ENCODE data around the gene MTMR2.
"Not testable (repeated sequence)": the region's sequence is repeated elsewhere in the genome, so short reads cannot be mapped to it uniquely, and the experiment has no call there.

MTMR2 gene

DNA sequence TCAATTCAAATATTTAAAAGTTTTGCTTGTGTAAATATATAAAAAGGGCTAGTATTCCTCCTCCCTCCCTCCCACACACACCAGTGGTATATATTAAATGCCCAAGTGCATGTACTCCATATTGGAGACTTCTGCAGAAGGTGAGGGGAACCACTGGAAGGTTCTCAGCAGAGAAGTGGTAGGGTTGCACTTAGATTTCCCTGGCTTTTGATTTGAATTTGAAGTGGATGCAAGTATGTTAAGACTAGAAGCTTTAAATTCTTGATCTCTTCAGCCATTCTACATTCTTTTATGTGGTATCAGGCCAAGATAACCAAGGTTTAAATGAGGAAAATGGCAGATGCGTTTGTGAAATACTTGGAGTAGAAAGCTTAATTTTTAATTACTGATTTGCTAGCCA lies 90.5 kb downstream of the MTMR2 start:
- no peak for TF ChIP-seq ZNF274 (IDR thresholded peaks at IDR 0.05; ENCODE audit: low read depth, low read length)

DNA sequence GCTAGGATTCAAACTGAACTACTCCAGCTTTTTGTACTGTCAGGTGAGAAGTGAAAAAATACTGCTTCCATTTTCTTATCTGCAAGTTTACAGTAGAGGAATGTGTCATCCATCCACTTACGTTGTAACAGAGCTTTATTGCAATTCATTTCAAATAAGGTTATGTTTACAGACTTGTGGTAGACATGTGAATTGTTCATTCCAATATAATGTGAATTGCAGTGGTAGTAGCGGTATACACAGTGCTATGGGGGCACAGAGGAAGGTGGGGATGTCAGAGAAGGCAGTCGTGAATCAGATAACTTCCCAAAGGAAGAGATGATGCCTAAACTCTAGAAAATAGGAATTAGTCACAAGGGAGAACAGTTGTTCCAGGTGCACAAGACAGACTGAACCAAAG lies 91.1 kb downstream of the MTMR2 start:
- TF ChIP-seq ZNF274 (IDR thresholded peaks at IDR 0.05; ENCODE audit: low read depth, low read length), result no peak
- no peak overlapping the region for H3K4me3 ChIP-seq (ENCODE audit: low read length)

More for the DNA sequence above, 90.5 kb downstream of the MTMR2 start:
- no peak overlapping the region for H3K4me3 ChIP-seq (ENCODE audit: low read length)

DNA sequence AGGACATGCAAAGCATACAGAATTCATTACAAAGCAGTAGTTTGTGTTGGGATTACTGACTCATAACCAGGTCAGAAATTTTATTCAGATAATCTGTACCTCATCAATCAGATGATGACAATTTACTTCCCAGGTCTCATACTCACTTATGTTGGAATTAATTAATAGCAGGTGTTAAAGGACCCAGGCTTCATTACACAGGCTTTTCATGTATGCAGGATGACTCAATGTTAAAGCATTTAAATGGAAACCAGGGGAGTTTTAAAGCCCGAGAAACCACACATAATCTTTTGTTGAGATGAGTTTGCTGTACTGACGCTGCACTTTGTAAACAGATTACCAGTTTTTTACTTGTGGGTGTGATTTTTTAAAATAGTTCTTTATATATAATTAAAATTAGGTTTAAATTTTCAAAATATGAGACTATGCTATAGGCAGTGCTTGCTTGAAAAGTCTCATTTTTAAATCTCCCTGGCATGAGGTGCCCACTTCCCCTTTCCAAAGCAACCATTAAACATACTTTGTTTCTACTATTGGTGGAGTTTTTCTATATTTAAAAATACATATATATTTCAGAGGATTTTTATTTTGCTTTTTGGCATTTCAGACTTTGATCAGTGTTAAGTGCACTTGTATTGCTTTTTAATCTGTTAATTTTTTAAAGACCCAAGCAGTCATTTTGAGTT lies 92.6 kb downstream of the MTMR2 start:
- no peak for TF ChIP-seq ZNF274 (IDR thresholded peaks at IDR 0.05; ENCODE audit: low read depth, low read length)
- no peak overlapping the region for H3K4me3 ChIP-seq (ENCODE audit: low read length)

DNA sequence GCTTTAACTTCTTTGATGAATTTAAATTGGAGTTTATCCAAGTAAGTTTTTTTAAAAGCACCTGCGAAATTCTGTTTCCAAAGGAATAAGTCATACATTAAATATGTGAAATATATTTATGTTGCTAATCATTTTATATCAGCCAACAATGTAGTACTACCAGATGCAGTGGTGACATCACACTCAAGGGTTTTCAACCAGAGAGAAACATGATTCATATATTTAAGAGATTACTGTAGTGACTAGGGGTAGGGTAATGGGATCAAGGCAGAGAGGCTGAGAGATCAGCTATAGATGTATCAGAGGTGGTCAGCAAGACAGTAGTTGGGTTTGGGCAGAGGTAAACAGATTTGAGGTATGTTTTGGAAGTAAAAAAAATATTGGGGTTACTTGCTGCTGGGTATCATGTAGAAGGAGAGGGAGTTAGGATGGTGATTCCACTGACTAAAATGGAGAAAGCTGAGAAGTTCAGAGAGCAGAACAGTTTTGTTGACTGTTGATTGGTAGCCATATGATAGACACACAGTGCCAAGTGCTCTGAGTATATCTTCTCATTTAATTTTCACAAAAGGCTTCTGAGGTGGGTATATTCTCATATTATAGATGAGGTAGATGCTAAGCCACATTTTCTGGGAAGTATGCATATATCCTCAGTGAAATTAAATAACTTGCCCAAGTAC lies 94.2 kb downstream of the MTMR2 start:
- no peak for TF ChIP-seq ZNF274 (IDR thresholded peaks at IDR 0.05; ENCODE audit: low read depth, low read length)
- H3K4me3 ChIP-seq (ENCODE audit: low read length), result no peak overlapping the region

DNA sequence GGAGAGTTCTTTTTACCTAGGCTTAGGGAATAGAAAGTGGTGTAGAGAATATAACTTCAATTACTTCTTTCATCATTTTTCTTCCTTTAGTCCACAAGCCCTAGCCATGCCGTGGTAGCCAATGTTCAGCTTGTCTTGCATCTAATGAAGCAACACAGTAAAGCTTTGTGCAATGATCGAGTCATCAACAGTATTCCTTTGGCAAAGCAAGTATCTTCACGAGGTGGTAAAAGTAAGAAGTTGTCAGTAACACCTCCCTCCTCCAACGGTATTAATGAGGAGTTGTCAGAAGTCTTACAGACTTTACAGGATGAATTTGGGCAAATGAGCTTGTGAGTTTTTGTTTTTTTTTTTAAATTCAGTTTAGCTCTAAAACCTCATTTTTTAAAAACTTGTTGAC lies 96.2 kb downstream of the MTMR2 start:
- TF ChIP-seq ZNF274 (IDR thresholded peaks at IDR 0.05; ENCODE audit: low read depth, low read length), result no peak
- no peak overlapping the region for H3K4me3 ChIP-seq (ENCODE audit: low read length)

DNA sequence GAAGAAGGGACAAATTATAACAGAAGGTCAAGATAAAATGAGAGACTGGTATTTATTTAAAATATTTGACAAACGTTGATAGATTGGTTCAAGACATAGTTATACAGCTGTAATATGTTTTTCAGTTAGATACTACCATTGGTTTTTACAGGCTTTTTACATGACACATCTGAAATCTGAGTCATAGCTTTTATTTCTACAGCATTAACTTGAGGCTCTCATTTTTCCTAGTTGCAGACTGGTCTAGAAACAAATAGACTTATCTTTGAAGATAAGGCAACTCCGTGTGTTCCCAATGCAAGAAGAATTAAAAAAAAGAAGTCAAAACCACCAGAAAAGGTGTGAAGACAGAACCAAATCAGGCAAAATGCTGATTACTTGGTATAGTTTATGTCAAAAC lies 102.3 kb downstream of the MTMR2 start:
- TF ChIP-seq ZNF274 (IDR thresholded peaks at IDR 0.05; ENCODE audit: low read depth, low read length), result no peak
- no peak overlapping the region for H3K4me3 ChIP-seq (ENCODE audit: low read length)

DNA sequence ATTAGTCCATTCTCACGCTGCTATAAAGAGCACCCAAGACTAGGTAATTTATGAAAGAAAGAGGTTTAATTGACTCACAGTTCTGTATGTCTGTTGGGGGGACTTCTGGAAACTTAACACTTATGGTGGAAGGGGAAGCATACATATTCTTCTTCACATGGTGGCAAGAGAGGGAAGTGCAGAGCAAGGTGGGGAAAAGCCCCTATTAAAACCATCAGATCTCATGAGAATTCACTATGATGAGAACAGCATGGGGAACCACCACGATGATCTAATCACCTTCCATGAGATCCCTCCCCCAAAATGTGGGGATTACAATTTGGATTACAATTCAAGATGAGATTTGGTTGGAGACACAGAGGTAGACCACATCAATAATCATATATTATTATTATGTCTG lies 107.9 kb downstream of the MTMR2 start:
- TF ChIP-seq ZNF274 (IDR thresholded peaks at IDR 0.05; ENCODE audit: low read depth, low read length), result no peak
- no peak overlapping the region for H3K4me3 ChIP-seq (ENCODE audit: low read length)

DNA sequence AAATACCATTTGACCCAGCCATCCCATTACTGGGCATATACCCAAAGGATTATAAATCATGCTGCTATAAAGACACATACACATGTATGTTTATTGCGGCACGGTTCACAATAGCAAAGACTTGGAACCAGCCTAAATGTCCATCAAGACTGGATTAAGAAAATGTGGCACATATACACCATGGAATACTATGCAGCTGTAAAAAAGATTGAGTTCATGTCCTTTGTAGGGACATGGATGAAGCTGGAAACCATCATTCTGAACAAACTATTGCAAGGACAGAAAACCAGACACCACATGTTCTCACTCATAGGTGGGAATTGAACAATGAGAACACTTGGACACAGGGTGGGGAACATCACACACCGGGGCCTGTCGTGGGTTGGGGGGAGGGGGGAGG lies 112.9 kb downstream of the MTMR2 start:
- H3K4me3 ChIP-seq (ENCODE audit: low read length), result not testable (repeated sequence)

DNA sequence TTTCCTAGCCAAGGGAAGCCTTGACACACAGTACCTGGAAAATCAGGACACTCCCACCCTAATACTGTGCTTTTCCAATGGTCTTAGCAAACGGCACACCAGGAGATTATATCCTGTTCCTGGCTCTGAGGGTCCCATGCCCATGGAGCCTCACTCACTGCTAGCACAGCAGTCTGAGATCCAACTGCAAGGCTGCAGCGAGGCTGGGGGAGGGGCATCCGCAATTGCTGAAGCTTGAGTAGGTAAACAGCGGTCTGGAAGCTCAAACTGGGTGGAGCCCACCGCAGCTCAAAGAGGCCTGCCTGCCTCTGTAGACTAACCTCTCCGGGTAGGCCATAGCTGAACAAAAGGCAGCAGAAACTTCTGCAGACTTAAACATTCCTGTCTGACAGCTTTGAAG lies 117.4 kb downstream of the MTMR2 start:
- H3K4me3 ChIP-seq (ENCODE audit: low read length), result not testable (repeated sequence)

DNA sequence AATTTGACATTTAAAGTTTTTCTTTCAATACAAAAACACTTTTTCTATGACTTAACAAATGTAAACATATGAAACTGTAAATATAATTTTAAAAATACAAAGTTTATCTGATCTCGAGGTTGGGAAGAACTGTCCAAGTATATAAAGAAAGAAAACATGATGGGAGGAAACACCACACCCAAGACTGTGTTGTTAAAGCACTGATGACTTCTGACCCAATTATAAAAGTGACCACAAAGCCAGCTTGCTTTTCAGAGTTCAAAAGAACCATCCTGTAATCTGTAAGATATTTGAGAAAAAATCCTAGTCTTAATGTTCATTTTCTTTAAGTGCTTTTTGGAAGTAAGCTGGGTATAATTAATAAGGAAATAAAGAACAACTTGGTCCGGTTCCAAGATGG lies 118.0 kb downstream of the MTMR2 start:
- TF ChIP-seq ZNF274 (IDR thresholded peaks at IDR 0.05; ENCODE audit: low read depth, low read length), result no peak

DNA sequence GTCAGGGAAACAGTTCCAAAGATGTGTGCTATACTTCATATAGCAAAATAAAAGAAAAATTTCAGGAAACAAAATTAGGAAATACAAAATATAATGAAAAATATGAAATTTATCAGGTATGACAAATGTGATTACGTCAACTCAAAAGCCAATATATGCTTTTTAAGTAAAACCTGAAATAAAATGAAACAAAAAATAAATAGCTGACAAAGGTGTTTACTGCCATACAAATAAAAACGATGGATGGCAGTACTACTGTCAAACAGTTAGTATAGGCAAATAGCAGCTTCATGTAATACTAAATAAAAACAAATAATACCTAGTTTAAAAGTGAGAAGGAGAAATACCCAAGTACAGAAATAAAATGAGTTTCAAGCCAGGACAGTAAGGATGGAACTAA lies 119.9 kb downstream of the MTMR2 start:
- H3K4me3 ChIP-seq (ENCODE audit: low read length), result no peak overlapping the region
- TF ChIP-seq ZNF274 (IDR thresholded peaks at IDR 0.05; ENCODE audit: low read depth, low read length), result no peak

More for the DNA sequence above, 118.0 kb downstream of the MTMR2 start:
- H3K4me3 ChIP-seq (ENCODE audit: low read length), result no peak overlapping the region

DNA sequence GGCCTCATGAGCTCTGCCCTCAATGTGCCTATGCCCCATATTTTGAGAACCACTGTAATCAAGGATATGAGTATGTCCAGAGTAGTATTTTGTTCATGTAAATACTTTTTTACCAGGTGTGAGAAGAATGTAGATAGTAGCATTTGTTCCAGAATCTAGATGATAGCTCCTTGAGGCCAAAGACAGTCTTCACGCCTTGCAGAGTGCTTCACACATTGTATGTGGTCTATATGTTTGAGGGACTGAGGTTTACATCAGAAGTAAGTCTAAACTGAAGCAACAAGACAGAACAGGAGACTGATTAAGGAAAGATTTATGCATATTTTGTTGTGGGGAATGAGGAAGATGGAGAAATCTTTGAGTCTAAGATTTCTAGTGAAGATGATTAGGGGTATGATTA lies 121.1 kb downstream of the MTMR2 start:
- TF ChIP-seq ZNF274 (IDR thresholded peaks at IDR 0.05; ENCODE audit: low read depth, low read length), result no peak
- H3K4me3 ChIP-seq (ENCODE audit: low read length), result no peak overlapping the region

DNA sequence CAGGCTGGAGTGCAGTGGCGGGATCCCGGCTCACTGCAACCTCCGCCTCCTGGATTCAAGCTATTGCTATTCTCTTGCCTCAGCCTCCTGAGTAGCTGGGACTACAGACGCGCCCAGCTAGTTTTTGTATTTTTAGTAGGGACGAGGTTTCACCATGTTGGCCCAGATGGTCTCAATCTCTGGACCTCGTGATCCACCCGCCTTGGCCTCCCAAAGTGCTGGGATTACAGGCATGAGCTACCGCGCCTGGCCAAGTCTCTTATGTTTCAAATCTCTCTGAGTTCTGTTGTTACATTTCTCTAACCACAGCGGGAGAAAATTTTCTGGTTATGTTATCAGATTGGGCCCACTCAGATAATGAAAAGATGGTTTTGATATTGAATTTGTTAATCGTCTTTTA lies 123.5 kb downstream of the MTMR2 start:
- TF ChIP-seq ZNF274 (IDR thresholded peaks at IDR 0.05; ENCODE audit: low read depth, low read length), result no peak

DNA sequence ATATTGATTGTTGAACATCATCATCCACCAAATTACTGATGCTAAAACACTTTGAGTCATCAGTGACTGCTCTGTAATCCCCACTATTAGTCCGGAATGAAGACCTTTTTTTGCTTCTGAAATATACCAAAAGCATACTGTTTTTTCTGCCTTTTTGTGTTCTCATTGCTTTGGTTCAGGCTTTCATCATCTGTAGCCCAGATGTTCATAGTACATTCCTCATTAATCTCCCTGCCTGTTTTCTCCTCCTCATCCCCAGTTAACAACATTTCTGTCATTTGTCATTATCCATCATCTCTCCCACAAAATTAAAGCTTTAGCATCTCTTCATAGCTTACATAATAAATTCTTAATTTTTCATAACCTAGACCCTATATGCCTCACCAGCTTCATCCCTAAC lies 124.4 kb downstream of the MTMR2 start:
- no peak for TF ChIP-seq ZNF274 (IDR thresholded peaks at IDR 0.05; ENCODE audit: low read depth, low read length)
- no peak overlapping the region for H3K4me3 ChIP-seq (ENCODE audit: low read length)

More for the DNA sequence above, 123.5 kb downstream of the MTMR2 start:
- no peak overlapping the region for H3K4me3 ChIP-seq (ENCODE audit: low read length)

DNA sequence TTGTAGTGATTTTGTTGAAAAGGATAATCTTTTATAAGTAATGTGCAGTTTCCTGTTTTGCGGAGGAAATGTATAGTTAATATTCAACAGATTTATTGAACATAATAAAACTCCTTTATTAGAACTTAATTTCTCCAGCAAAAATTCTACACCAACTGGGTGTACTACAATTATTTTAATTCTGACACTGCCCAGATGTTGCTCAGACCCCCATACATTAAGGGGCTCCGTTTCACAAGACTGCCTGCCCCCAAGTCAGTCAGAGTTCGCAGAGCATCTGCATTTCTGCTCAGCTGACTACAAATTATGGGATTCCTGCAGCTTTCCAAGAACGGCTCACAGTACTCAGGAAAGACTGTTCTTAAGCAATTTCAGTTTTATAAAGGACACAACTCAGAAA lies 127.4 kb downstream of the MTMR2 start:
- TF ChIP-seq ZNF274 (IDR thresholded peaks at IDR 0.05; ENCODE audit: low read depth, low read length), result no peak
- no peak overlapping the region for H3K4me3 ChIP-seq (ENCODE audit: low read length)
